B cell (primary cell): ENCODE results near the gene DCBLD2. TPM values are rescaled to one million over a fixed set of nuclear protein-coding genes. Genes with fewer than 3 reads are reported as not detected.
"Not testable (repeated sequence)": the region's sequence is repeated elsewhere in the genome, so short reads cannot be mapped to it uniquely, and the experiment has no call there.

ENCODE experiments used
- ATAC-seq: fragments of 200-7000 bp; cut with Tn5 transposase; one replicate; pipeline ENCODE4 v1.10.0; 2021; ENCODE audit warnings: low read depth, mild to moderate bottlenecking, moderate number of reproducible peaks, moderate library complexity
- CTCF ChIA-PET: fragments of 350-600 bp; sonication (Branson Sonifier 250); formaldehyde crosslinking; loops from one replicate; lab custom pipeline; 2021; ENCODE audit warnings: antibody characterized with exemption, inconsistent platforms; lab: Charles Lee
- POLR2A ChIA-PET: fragments of 350-600 bp; sonication (Branson Sonifier 250); formaldehyde crosslinking; loops from one replicate; lab custom pipeline; 2021; ENCODE audit warnings: antibody characterized with exemption; lab: Charles Lee
- DNase-seq: peaks from one replicate; pipeline ENCODE4 v3.0.0; 2013
- H2AFZ ChIP-seq: 2 replicates; pipeline ENCODE4 v1.6.1; 2012; ENCODE audit warnings: mild to moderate bottlenecking, low read depth, low read length; ENCODE audit not compliant: insufficient read depth, poor library complexity, severe bottlenecking
- H3K27ac ChIP-seq, 2 donors: 1 replicate in 1 of 2; 2 replicates in 1 of 2; pipeline ENCODE4 v1.5.1; 2012 to 2013; ENCODE audit warnings: low read length in 2 of 2, mild to moderate bottlenecking in 2 of 2, moderate library complexity in 1 of 2
- H3K27me3 ChIP-seq, 4 experiments: fragments of 200-600 bp in 1 of 4; sonication (generic) in 1 of 4; replicated peaks in 1 of 4; 1 replicate in 2 of 4; 2 replicates in 2 of 4; pipeline versions ENCODE4 v1.6.1 to v1.7.0; 2013 to 2016; ENCODE audit warnings: low read length in 3 of 4, mild to moderate bottlenecking in 2 of 4, mixed read lengths in 1 of 4, moderate library complexity in 1 of 4; ENCODE audit not compliant: insufficient read depth in 4 of 4, control insufficient read depth in 3 of 4; ENCODE audit errors: control extremely low read depth in 1 of 4
- H3K36me3 ChIP-seq, 2 experiments: replicated peaks in 1 of 2; 1 replicate in 1 of 2; 2 replicates in 1 of 2; pipeline versions ENCODE4 v1.6.1 to v1.7.1; 2013; ENCODE audit warnings: low read length in 1 of 2; ENCODE audit not compliant: insufficient read depth in 2 of 2, control insufficient read depth in 1 of 2; ENCODE audit errors: control extremely low read depth in 1 of 2, extremely low read depth in 1 of 2
- H3K4me1 ChIP-seq, 2 donors: fragments of 200-600 bp in 1 of 2; sonication (generic) in 1 of 2; 1 replicate in 1 of 2; 2 replicates in 1 of 2; pipeline versions ENCODE4 v1.5.1 to v1.6.1; 2013 to 2017; ENCODE audit warnings: low read length in 2 of 2; ENCODE audit not compliant: control insufficient read depth in 2 of 2, insufficient read depth in 2 of 2
- H3K4me2 ChIP-seq: replicated peaks from 2 replicates; pipeline ENCODE3; 2012; ENCODE audit warnings: mild to moderate bottlenecking, low read depth, low read length; ENCODE audit not compliant: poor library complexity, severe bottlenecking
- H3K4me3 ChIP-seq, 5 experiments: fragments of 200-600 bp in 1 of 5; sonication (generic) in 1 of 5; 1 replicate in 3 of 5; 2 replicates in 2 of 5; pipeline versions ENCODE4 v1.5.1 to v1.7.0; 2011 to 2016; ENCODE audit warnings: low read length in 4 of 5, mild to moderate bottlenecking in 4 of 5, low read depth in 2 of 5, control low read depth in 1 of 5, moderate library complexity in 1 of 5; ENCODE audit not compliant: insufficient read depth in 1 of 5; ENCODE audit errors: control extremely low read depth in 1 of 5, extremely low read depth in 1 of 5
- H3K79me2 ChIP-seq: fragments of 200-600 bp; sonication (generic); one replicate; pipeline ENCODE4 v1.6.0; 2016; ENCODE audit warnings: low read length; ENCODE audit not compliant: control insufficient read depth, insufficient read depth
- H3K9ac ChIP-seq: fragments of 200-600 bp; sonication (generic); 2 replicates; pipeline ENCODE4 v1.6.1; 2017; ENCODE audit warnings: mild to moderate bottlenecking, low read length, moderate library complexity
- H3K9me3 ChIP-seq, 3 donors: one replicate each; pipeline versions ENCODE4 v1.6.1 to v1.7.1; 2013; ENCODE audit warnings: low read length in 2 of 3; ENCODE audit not compliant: control insufficient read depth in 2 of 3, insufficient read depth in 1 of 3; ENCODE audit errors: control extremely low read depth in 1 of 3
- H4K20me1 ChIP-seq: 2 replicates; pipeline ENCODE4 v1.6.0; 2012; ENCODE audit warnings: mild to moderate bottlenecking, low read length; ENCODE audit not compliant: insufficient read depth, control insufficient read depth, poor library complexity, severe bottlenecking
- H3K27ac Mint-ChIP-seq: one replicate; pipeline ENCODE4 v1.8.0; 2021; ENCODE audit warnings: mixed read lengths
- H3K27me3 Mint-ChIP-seq: one replicate; pipeline ENCODE4 v1.8.0; 2021; ENCODE audit warnings: mixed read lengths
- H3K4me1 Mint-ChIP-seq: one replicate; pipeline ENCODE4 v1.8.0; 2021; ENCODE audit warnings: mixed read lengths
- H3K4me3 Mint-ChIP-seq: one replicate; pipeline ENCODE4 v1.8.0; 2021; ENCODE audit warnings: mixed read lengths
- H3K9me3 Mint-ChIP-seq: one replicate; pipeline ENCODE4 v1.8.0; 2022; ENCODE audit warnings: mixed read lengths; ENCODE audit not compliant: insufficient read depth
- EZH2 ChIP-seq: IDR thresholded peaks from 2 replicates; pipeline ENCODE4 v1.6.1; 2012; ENCODE audit warnings: borderline replicate concordance, low read depth, mild to moderate bottlenecking, moderate library complexity, low read length; ENCODE audit not compliant: insufficient read depth, poor library complexity, severe bottlenecking
- WGBS: methylation state at CpG from one replicate; pipeline ENCODE4 v1.1.5; 2013; ENCODE audit warnings: missing lambda C conversion rate; ENCODE audit not compliant: insufficient coverage; 5-methylcytosine and 5-hydroxymethylcytosine counted together
- intact Hi-C: fragments of 100-400 bp; cut with micrococcal nuclease; formaldehyde crosslinking; loops from one replicate; pipeline ENCODE4 v1.10.0; 2022
- polyA plus RNA-seq: library from polyadenylated mRNA; depleted of rRNA; stranded (reverse); fragments of >200 nt; gene quantifications from 2 replicates; pipeline ENCODE4 v1.2.3, GENCODE V29; 2012
- total RNA-seq, 2 donors: library from RNA; stranded (reverse); fragments of 120-200 nt in 1 of 2; gene quantifications; 1 replicate in 1 of 2; 2 replicates in 1 of 2; pipeline versions ENCODE4 v1.2.3 to v1.2.4, GENCODE V29; 2013 to 2022
- TF ChIP-seq, protein P1 (sequence below): fragments of 200-600 bp; IDR thresholded peaks from one replicate; pipeline ENCODE4 v1.8.0; 2022; ENCODE audit warnings: antibody characterized with exemption, mild to moderate bottlenecking

The DCBLD2 gene
- total and polyA plus RNA-seq, 2 donors (not counting 1 experiment from before 2014, with no cell fraction given): 0.37 to 3.5 TPM

DNA sequence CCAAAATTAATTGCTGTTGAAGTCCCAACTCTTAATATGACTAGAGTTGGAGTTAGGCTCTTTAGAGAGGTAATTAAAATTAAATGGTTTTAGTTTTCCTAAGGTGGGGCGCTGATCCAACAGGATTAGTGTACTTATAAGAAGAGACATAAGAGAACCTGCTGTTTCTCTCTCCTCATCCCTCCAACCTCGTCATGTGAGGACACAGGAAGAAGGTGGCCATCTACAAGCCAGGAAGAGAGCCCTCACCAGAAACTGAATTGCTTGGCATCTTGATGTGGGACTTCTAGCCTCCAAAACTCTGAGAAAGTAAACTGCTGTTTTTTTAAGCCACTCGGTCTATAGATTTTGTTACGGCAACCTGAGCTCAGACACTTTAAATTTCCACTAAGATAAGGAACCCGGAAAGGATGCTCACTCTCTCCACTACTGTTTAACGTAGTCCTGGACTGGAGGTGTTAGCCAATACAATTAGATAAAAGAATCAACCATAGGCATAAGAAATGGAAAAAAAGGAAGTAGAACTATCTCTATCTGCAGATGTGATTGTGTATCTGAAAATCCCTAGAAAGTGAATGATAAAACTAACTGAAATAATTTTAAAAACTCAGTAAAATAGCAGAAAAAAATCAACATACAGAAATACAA, 26.8 kb downstream of the DCBLD2 start:
- Histone ChIP-seq H3K27me3 (no peaks in the 10 kb centered on the region), H2AFZ (no peak overlapping the region), H3K79me2 (no peaks in the 10 kb centered on the region), H3K4me1 (no peaks in the 10 kb centered on the region), H3K4me3 (no peak overlapping the region), H3K9ac (no peak overlapping the region), H3K9me3 (no peaks in the 10 kb centered on the region), H3K36me3 (no peaks in the 10 kb centered on the region), H3K4me2 (no peak overlapping the region), H4K20me1 (no peaks in the 10 kb centered on the region), H3K27ac (no peak overlapping the region)
- Mint-ChIP-seq H3K9me3 (no peaks in the 10 kb centered on the region), H3K27ac (no peak overlapping the region), H3K4me1 (no peaks in the 10 kb centered on the region), H3K27me3 (peaks cover 3% of the 10 kb centered on the region), H3K4me3 (no peak overlapping the region)
- CTCF ChIA-PET: no interaction called here
- intact Hi-C loops: no loop called here
- no peak for ATAC-seq
- POLR2A ChIA-PET: no interaction called here
- TF ChIP-seq EZH2: no peak
- TF ChIP-seq, protein P1, sequence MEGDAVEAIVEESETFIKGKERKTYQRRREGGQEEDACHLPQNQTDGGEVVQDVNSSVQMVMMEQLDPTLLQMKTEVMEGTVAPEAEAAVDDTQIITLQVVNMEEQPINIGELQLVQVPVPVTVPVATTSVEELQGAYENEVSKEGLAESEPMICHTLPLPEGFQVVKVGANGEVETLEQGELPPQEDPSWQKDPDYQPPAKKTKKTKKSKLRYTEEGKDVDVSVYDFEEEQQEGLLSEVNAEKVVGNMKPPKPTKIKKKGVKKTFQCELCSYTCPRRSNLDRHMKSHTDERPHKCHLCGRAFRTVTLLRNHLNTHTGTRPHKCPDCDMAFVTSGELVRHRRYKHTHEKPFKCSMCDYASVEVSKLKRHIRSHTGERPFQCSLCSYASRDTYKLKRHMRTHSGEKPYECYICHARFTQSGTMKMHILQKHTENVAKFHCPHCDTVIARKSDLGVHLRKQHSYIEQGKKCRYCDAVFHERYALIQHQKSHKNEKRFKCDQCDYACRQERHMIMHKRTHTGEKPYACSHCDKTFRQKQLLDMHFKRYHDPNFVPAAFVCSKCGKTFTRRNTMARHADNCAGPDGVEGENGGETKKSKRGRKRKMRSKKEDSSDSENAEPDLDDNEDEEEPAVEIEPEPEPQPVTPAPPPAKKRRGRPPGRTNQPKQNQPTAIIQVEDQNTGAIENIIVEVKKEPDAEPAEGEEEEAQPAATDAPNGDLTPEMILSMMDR: no peak
- no peak for DNase-seq
- WGBS: 70% methylated on average over 2 of the region's 6 CpGs

DNA sequence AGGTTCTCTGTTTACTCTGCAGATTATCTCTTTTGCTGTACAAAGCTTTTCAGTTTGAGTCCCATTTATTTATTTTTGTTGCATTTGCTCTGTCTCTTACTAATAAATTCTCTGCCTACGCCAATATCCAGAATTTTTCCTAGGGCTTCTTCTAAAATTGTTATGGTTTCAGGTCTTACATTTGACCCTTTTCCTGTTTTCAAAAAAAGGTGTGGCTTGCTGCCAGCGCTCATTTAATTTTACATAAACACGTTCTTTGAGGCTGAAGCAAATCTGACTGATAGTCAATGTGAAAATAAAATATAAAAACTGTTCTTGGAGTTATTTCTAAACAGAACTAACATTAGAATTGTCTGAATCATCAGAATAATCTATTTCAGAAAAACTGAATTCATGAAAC, 32.1 kb downstream of the DCBLD2 start:
- H3K79me2 ChIP-seq: no peaks in the 10 kb centered on the region

DNA sequence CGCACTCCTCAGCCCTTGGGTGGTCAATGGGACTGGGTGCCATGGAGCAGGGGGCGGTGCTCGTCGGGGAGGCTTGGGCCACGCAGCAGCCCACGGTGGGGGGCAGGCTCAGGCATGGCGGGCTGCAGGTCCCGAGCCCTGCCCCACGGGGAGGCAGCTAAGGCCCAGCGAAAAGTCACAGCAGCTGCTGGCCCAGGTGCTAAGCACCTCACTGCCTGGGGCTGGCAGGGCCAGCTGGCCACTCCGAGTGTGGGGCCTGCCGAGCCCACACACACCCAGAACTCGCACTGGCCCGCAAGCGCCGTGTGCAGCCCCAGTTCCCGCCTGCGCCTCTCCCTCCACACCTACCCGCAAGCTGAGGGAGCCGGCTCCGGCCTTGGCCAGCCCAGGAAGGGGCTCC, 43.5 kb downstream of the DCBLD2 start:
- H3K9me3 Mint-ChIP-seq, DNase-seq, H3K27ac Mint-ChIP-seq, intact Hi-C loops, H2AFZ ChIP-seq, H4K20me1 ChIP-seq, H3K9ac ChIP-seq, H3K36me3 ChIP-seq, H3K27ac ChIP-seq, H3K4me1 Mint-ChIP-seq, H3K27me3 Mint-ChIP-seq, H3K79me2 ChIP-seq, H3K4me2 ChIP-seq, H3K4me3 ChIP-seq, POLR2A ChIA-PET, CTCF ChIA-PET, H3K4me3 Mint-ChIP-seq, H3K4me1 ChIP-seq, H3K27me3 ChIP-seq, ATAC-seq: not testable (repeated sequence)
- H3K9me3 ChIP-seq: peaks cover 0 to 20% (median 0%) of the 10 kb centered on the region in 3 donors
- WGBS: 98% methylated on average over 19 of the region's 21 CpGs

More for the DNA sequence above, 32.1 kb downstream of the DCBLD2 start:
- ATAC-seq: no peak
- Mint-ChIP-seq H3K9me3 (peaks cover 5% of the 10 kb centered on the region), H3K4me1 (no peaks in the 10 kb centered on the region), H3K27ac (no peak overlapping the region), H3K4me3 (no peak overlapping the region), H3K27me3 (peaks cover 3% of the 10 kb centered on the region)
- ChIA-PET POLR2A (no interaction called here), CTCF (no interaction called here)
- Histone ChIP-seq H3K4me3 (no peak overlapping the region), H2AFZ (no peak overlapping the region), H3K4me2 (no peak overlapping the region), H3K9me3 (peaks cover 0 to 1% (median 0%) of the 10 kb centered on the region in 3 donors), H3K27me3 (no peaks in the 10 kb centered on the region), H3K4me1 (no peaks in the 10 kb centered on the region), H3K27ac (no peak overlapping the region), H3K36me3 (no peaks in the 10 kb centered on the region), H3K9ac (no peak overlapping the region), H4K20me1 (no peaks in the 10 kb centered on the region)
- 80% methylated on average over 1 of the region's 3 CpGs for WGBS
- TF ChIP-seq EZH2: no peak
- TF ChIP-seq, protein P1: no peak
- intact Hi-C loops: no loop called here
- DNase-seq: no peak
